GM18873 (cell line): ENCODE measurements around the gene CELF5.
"Not testable (repeated sequence)": the region's sequence is repeated elsewhere in the genome, so short reads cannot be mapped to it uniquely, and the experiment has no call there.

ENCODE experiments used
- ATAC-seq: cut with Tn5 transposase; IDR thresholded peaks from one replicate; pipeline ENCODE4 v1.9.1; 2021; ENCODE audit warnings: mild to moderate bottlenecking, moderate library complexity, moderate number of reproducible peaks; ENCODE audit not compliant: unreplicated experiment, low FRiP score

CELF5 gene

DNA sequence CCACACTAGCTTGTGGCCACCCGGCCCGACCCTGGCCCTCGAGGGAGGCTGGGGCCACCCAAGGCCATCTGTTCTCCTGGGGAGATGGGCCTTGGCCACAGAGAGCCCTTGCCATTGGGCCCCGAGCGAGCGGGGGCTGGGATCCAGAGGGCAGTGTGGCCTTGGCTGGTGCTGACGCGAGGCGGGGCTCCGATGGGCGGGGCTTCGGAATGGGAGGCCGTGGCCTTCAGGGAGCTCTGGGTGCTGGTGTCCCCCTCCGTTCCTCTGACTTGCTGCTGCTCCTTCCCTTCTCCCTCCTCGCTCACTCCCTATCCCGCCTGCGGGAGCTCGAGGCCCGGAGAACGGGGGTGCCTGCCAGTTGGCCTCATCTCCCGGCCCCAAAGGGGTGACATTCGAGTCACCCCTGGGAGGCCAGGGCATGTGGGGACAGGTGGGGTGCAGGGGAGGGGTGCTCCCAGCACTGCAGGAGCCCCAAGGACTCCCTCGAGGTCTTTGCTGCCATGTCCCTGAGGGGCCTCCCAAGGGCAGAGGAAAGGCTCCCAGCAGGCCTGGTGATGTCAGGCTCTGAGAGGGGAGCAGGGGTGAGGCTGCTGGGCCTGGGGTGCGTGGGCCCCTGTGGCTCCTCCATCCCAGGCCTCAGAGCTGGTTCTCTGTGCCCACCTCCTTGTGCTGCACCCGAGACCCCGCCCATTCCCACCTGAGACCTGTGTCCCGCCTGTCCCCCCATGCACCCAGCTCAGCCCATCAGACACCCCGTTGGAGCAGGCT lies 34.6 kb upstream of the CELF5 start:
- ATAC-seq, result no peak

DNA sequence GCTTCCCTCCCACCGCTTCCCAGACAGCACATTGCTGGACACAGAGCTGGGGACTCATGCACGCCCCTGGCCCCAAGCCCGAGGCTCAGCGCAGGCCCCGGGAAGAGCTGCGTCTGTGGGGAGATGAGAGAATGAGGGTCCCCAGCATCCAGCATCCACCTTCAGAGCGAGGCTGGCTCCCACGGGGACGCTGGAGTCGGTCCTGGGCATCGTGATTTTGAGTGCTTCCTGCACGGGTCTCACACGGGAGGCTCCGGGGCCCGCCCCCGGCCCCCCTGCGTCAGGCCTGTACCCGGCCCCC lies 34.0 kb upstream of the CELF5 start:
- no peak for ATAC-seq

DNA sequence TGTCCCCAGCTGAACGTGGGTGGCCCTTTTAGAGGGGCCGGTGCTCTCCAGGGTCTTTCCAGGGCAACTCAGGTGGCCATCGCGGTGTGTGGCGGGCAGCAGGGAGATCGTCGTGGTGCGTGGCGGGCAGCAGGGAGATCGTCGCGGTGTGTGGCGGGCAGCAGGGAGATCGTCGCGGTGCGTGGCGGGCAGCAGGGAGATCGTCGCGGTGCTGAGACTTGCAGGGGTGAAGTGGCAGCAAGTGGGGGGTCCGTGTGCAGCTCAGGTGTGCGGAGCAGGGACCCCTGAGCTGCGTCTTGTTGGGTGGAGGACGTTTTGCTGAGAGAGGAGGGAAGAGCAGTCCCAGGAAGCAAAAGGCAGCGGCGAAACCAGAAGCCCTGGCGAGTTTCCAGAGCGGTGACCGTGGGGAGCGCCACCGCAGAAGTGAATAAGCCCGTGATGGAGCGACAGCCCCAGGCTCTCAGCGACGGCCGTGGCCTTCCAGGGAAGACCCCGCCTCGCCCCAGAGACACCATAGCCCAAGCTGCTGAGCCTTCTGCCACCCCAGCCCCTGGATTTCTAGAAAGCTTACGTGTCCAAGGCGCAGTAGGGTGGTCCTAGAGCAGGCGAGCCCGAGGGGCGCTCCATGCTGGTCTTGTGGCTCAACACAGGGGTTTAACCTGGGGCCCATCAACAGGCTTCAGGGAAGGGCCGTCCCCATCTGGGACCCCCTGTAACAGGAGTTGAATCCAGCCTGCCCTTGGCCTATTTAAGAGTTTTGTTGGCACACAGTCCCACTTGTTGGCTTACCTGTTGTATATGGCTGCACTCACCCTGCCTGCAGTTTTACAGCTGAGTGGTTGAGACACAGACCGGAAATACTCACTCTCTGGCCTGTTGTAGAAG lies 33.3 kb upstream of the CELF5 start:
- no peak for ATAC-seq

DNA sequence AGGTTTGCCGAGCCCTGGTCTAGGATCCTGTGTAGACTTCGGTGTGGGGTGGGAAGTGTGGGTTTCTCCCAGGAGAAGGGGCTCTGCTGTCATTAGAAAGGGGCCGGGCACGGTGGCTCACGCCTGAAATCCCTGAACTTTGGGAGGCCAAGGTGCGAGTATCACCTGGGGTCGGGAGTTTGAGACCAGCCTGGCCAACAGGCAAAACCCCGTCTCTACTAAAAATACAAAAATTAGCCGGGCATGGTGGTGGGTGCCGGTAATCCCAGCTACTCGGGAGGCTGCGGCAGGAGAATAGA lies 32.7 kb upstream of the CELF5 start:
- ATAC-seq, result not testable (repeated sequence)

- no peak for ATAC-seq
Measured at GRCh38 chr19:3192228-3192635, 32.2 kb upstream of the CELF5 start.

DNA sequence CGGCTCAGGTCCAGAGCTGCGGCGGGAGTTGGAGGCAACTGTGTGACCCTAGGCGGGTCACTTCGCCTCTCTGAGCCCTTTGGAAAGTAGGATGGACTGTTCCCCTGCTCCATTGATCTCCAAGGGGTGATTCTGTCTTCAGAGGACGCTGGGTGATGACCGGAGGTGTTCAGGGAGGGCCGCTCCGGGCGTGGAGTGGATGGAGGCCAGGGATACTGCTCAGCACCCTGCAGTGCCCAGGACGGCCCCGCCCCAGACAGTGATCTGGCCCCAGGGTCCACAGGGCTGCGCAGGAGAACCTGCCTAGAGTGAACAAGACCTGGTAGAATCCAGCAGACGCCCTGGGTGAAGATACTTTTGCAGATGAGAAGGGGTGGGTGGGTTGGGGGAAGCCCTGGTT lies 31.8 kb upstream of the CELF5 start:
- ATAC-seq, result no peak

DNA sequence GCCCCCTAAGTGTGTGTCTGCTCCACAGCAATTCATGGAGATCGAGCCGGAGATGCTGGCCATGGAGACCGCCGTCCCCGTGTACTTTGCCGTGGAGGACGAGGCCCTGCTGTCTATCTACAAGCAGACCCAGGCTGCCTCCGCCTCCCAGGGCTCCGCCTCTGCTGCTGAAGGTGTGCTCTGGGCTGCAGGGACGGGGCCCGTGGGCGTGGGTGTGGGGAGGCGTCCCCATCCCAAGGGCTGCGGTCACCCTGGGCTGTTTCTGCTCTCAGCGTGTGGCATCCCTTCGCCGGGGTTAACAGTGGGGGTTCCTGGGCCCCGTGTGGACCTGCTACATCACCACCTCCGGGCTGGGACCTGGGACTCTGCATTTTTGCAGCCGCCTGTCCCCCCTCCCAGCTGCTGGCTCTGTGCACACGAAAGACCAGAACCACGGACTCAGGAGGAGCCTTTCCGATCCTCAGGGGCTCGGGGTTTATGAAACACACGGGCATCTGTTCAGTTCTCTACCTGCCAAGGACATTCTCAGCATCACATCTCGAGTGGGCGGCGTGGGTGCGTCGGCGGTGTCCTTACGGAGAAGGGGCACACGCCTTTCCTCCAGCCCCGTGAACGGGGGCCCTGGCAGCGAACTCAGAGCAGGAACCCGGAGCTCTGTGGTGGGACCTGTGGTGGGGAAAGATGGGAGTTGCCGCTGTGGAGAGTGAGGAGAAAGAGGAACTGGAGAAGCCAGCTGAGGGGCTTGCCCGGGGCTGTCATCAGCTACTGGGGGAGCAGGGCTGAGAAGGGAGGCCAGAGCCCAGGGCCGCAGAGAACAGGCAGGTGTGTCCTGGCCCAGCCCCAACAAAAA lies 31.0 kb upstream of the CELF5 start:
- ATAC-seq, result no peak

GRCh38 chr19:3194106-3195087 lies 30.1 kb upstream of the CELF5 start:
- ATAC-seq, result no peak

DNA sequence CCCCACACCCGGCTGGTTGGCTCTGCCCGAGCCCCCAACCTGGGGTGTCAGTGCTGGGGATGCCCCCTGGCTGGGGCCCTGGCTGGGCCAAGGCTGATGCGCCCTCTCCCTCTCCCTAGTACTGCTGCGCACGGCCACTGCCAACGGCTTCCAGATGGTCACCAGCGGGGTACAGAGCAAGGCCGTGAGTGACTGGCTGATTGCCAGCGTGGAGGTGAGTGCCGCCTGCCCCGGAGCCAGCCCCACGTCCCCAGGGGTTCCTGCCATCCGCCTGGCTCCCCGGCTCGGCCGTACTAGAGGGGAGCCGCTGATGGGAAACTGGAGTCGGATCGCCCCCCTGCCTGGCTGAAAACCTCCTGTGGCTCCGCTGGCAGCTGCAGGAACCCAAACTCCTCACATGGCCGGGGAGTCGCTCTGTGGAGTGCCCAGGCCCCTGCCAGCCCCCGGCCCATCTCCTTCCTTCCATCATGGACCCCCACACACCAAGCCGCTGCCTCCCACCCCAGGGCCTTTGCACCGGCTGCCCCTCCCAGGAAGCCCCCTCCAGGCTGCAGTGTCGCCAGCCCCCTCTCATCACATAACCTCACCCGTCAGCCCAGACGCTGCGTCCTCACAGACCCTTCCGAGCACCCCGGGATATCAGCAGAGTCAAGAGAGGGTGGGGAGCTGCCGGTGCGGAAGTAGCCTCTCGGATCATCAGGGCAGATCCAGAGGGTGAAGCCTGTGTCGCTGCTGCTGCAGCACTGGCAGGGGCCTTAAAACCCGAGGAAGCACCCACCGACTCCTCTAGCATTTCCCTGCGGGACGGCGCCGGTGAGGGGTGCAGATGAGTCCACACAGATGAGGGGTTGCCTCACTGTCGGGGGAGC lies 28.2 kb upstream of the CELF5 start:
- no peak for ATAC-seq

DNA sequence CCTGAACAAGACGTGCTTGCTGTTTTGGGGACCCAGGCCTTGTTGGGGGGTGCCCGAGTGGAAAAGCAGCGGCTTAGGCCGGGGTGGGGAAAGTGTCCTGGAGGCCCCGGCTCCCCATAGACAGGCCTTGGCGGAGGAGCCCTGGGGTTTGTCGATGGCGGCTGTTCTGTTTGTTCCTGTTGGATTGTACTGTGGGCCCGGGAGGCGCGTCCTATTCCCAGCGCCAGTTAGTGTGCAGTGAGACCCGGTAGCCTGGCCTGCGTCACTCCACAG lies 27.6 kb upstream of the CELF5 start:
- ATAC-seq, result no peak

DNA sequence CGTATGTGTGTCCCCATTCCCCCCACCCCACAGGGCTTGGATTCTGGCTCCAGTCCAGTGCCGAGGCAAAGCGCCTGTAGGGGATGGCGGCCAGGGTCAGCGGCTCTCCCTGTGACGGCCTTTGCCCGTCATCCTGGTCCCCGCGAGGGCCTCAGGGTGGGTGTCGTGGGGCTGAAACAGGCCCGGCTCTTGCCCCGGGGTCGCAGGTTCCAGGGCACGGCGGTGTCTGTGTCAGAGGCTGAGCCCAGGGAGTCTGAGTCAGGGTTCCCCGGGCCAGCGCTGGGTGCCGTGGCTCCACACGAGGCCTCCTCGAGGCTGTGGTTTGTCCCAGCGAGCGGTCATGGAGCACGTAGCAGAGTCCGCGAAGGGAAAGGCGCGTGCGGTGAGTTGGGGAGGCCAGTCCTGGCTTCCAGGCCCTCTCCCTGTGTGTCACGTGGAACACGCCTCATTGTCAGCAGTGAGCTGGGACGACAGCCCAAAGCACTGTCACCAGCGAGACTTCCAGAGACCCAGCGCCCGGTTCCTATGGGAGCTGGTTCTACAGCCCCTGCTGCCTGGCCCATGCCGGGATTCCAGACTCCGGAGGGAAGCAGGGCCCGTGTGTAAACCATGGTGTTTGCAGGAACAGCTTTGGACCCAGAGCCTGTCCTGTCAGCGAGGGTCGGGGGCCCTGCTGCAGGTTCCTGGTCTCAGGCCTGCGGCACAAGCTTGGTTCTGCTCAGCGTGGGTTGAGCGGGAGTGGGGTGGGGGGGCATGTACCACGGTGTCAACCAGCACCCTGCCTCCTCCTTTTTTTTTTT lies 25.4 kb upstream of the CELF5 start:
- ATAC-seq, result no peak

GRCh38 chr19:3201072-3201700 lies 23.3 kb upstream of the CELF5 start:
- ATAC-seq, result no peak

DNA sequence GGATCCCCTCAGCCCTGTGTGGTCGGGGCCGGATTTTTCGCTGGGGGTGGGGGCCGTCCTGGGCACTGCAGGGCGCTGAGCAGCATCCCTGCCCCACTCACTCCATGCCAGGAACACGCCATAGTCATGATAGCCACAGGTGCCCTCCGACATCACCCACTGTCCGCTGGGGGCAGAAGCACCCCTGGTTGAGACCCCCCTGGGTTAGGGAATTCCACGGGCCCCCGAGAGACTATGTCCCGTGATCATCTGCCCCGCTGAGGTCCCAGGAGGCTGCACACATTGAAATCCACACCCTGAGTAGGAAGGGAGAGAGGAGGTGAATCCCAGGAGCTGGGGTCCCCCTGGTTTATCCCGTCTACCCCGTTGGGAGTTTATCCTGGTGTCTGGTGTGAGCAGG lies 22.6 kb upstream of the CELF5 start:
- no peak for ATAC-seq

- ATAC-seq, result no peak
Measured at GRCh38 chr19:3202346-3202745, 22.1 kb upstream of the CELF5 start.

- ATAC-seq, result not testable (repeated sequence)
Measured at GRCh38 chr19:3202895-3203294, 21.6 kb upstream of the CELF5 start.

- no peak for ATAC-seq
Measured at GRCh38 chr19:3203805-3204645, 20.4 kb upstream of the CELF5 start.

- no peak for ATAC-seq
Measured at GRCh38 chr19:3204646-3205275, 19.7 kb upstream of the CELF5 start.
